Right lobe of liver (tissue), 6 donors: ENCODE data around the gene PSEN1. TPM values are rescaled to one million over a fixed set of nuclear protein-coding genes. Genes with fewer than 3 reads are reported as not detected.

Experiments
- ATAC-seq, 4 donors: fragments of 200-7000 bp; cut with Tn5 transposase; one replicate each; pipeline ENCODE4 v1.9.1; 2020; ENCODE audit warnings: mild to moderate bottlenecking in 4 of 4, moderate library complexity in 4 of 4
- DNase-seq, 3 donors: peaks; one replicate each; pipeline ENCODE4 v3.0.0-alpha.2; 2020
- H3K27ac ChIP-seq, 3 donors: fragments of 200-600 bp; one replicate each; pipeline ENCODE4 v1.8.0; 2022
- H3K27me3 ChIP-seq, 2 donors: fragments of 200-600 bp; one replicate each; pipeline ENCODE4 v1.8.0; 2022
- H3K36me3 ChIP-seq, 4 donors: fragments of 200-600 bp; sonication (generic) in 1 of 4; one replicate each; pipeline versions ENCODE4 v1.5.1 to v1.8.0; 2017 to 2022; ENCODE audit warnings: control low read depth in 1 of 4
- H3K4me1 ChIP-seq, 4 donors: fragments of 200-600 bp; sonication (generic) in 1 of 4; one replicate each; pipeline versions ENCODE4 v1.5.1 to v1.8.0; 2017 to 2022; ENCODE audit warnings: control low read depth in 1 of 4
- H3K4me3 ChIP-seq, 3 donors: fragments of 200-600 bp; one replicate each; pipeline ENCODE4 v1.8.0; 2022
- H3K9me3 ChIP-seq, 4 donors: fragments of 200-600 bp; sonication (generic) in 1 of 4; one replicate each; pipeline versions ENCODE4 v1.5.1 to v1.8.0; 2017 to 2022; ENCODE audit warnings: control low read depth in 1 of 4
- CTCF ChIP-seq, 4 donors: fragments of 200-600 bp in 3 of 4; fragments of 450-650 bp in 1 of 4; IDR thresholded peaks; one replicate each; pipeline versions ENCODE4 v1.5.1 to v1.8.0; 2016 to 2022; ENCODE audit warnings: antibody characterized with exemption in 4 of 4, mild to moderate bottlenecking in 2 of 4
- POLR2A ChIP-seq: fragments of 450-650 bp; IDR thresholded peaks from one replicate; pipeline ENCODE4 v1.6.1; 2017; ENCODE audit warnings: antibody characterized with exemption, mild to moderate bottlenecking
- WGBS: methylation state at CpG from one replicate; pipeline ENCODE4 v1.1.6; 2018; ENCODE audit warnings: low coverage, low lambda C conversion rate; ENCODE audit not compliant: insufficient coverage; ENCODE audit errors: missing lambda C conversion rate; 5-methylcytosine and 5-hydroxymethylcytosine counted together
- intact Hi-C, 2 donors: fragments of 100-400 bp; cut with DNase I; formaldehyde crosslinking; loops; one replicate each; pipeline versions ENCODE4 v1.11.2 to v1.14.1; 2022
- total RNA-seq, 6 experiments: library from RNA; depleted of rRNA in 2 of 6; stranded (reverse); fragments of >200 nt in 2 of 6; fragmentation: NEBNext Ultra II Directional in 3 of 6; extraction: Animal tissue kit (Norgen Biotek cat#: 25700) in 3 of 6; gene quantifications; one replicate each; pipeline versions ENCODE4 v1.1.0 to v1.2.4, GENCODE V29; 2016 to 2023
- donor health status: DM: no; HTN: yes; CAD: no.
- donor health status: DM: no; HTN: no; CAD: no.
- donor health status: DM: no; HTN: no; CAD: no.
- donor health status: DM: no; HTN: yes; CAD: no.
- donor health status: DM: no; HTN: yes; CAD: no.

Gene PSEN1
- total RNA-seq, 6 experiments from 2014 or later = 22.5 to 28.2 (median 25.0) TPM

DNA sequence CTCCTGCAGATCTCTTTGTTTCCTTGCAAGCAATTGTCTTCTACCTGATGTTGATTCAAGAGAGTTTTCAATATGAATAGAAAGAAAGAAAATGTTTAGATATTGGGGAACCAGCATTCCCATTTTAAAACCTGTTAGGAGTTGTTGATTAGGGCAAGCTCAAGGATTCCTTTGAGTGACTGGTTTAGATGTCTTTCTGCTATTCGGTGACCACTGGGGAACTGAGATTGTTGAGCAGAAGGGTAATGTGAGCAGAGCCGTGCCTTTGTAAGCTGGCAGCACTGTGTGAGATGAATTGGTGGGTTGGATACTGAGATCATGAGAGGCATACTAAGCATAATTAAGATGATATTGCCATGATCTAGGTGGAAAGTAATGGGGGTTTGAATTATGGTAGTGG is 61.9 kb downstream of the PSEN1 start:
- no peak for DNase-seq
- Histone ChIP-seq H3K4me1 (no peaks in the 10 kb centered on the region), H3K4me3 (no peak overlapping the region), H3K9me3 (no peaks in the 10 kb centered on the region), H3K36me3 (peaks cover 0 to 39% (median 10%) of the 10 kb centered on the region in 4 donors), H3K27me3 (no peaks in the 10 kb centered on the region), H3K27ac (no peak overlapping the region)
- WGBS = 97% methylated on average over 2 of the region's 2 CpGs
- no peak for ATAC-seq
- TF ChIP-seq CTCF (IDR thresholded peaks at IDR 0.05) (no peak), POLR2A (no peak)
- intact Hi-C loops = no loop called here

DNA sequence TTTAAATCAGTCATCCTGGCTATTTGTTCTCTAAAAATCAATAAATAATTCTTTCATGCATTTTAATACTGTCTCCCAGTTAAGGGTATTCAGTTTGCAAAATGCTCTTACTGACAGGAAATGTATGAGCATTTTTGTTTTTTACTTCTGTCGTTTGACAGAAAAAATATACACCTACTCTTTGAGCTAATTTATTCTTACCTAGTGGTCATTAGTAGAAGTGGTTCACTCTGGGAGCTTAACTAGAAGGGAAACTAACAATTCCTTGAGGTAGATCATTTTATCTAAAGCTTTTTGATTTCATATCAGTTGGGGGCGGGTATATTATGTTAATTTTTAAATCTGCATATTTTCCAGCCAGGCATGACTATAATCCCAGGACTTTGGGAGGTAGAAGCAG is 67.2 kb downstream of the PSEN1 start:
- Histone ChIP-seq H3K27ac (no peak overlapping the region), H3K9me3 (no peaks in the 10 kb centered on the region), H3K36me3 (peaks cover 0 to 40% (median 6%) of the 10 kb centered on the region in 4 donors), H3K27me3 (no peaks in the 10 kb centered on the region), H3K4me3 (no peak overlapping the region), H3K4me1 (no peaks in the 10 kb centered on the region)
- 93% methylated on average over 2 of the region's 2 CpGs for WGBS
- ATAC-seq = no peak
- no peak for TF ChIP-seq CTCF (IDR thresholded peaks at IDR 0.05)
- no peak for TF ChIP-seq POLR2A
- intact Hi-C loops = no loop called here
- no peak for DNase-seq

- Histone ChIP-seq H3K4me1 (no peaks in the 10 kb centered on the region), H3K27ac (no peak overlapping the region), H3K4me3 (no peak overlapping the region), H3K9me3 (no peaks in the 10 kb centered on the region), H3K27me3 (no peaks in the 10 kb centered on the region), H3K36me3 (peaks cover 0 to 39% (median 14%) of the 10 kb centered on the region in 4 donors)
- ATAC-seq (no peak), DNase-seq (no peak)
- WGBS = 78% methylated on average over 2 of the region's 2 CpGs
- intact Hi-C loops = no loop called here
- TF ChIP-seq POLR2A = no peak
- no peak for TF ChIP-seq CTCF (IDR thresholded peaks at IDR 0.05)
Observed at GRCh38 chr14:73207615-73208014, 71.3 kb downstream of the PSEN1 start.

- TF ChIP-seq CTCF (IDR thresholded peaks at IDR 0.05) = no peak
- TF ChIP-seq POLR2A = no peak
- Histone ChIP-seq H3K9me3 (no peaks in the 10 kb centered on the region), H3K4me3 (no peak overlapping the region), H3K27ac (no peak overlapping the region), H3K36me3 (peaks cover 0 to 46% (median 15%) of the 10 kb centered on the region in 4 donors), H3K4me1 (no peaks in the 10 kb centered on the region), H3K27me3 (no peaks in the 10 kb centered on the region)
- ATAC-seq (no peak), DNase-seq (no peak)
- intact Hi-C loops = no loop called here
- no CpG with 5 or more reads among the region's 3 CpGs for WGBS
Observed at GRCh38 chr14:73208390-73208789, 72.1 kb downstream of the PSEN1 start.

- ATAC-seq (peak in 1 of 4 donors; percentile 25), DNase-seq (no peak)
- H3K36me3 ChIP-seq = peaks cover 0 to 43% (median 16%) of the 10 kb centered on the region in 4 donors
- intact Hi-C loops = no loop called here
- H3K9me3 ChIP-seq = no peaks in the 10 kb centered on the region
- no CpG with 5 or more reads among the region's 8 CpGs for WGBS
- no peak overlapping the region for H3K27ac ChIP-seq
- no peaks in the 10 kb centered on the region for H3K4me1 ChIP-seq
- no peak for TF ChIP-seq CTCF (IDR thresholded peaks at IDR 0.05)
- TF ChIP-seq POLR2A = no peak
- no peak overlapping the region for H3K4me3 ChIP-seq
- H3K27me3 ChIP-seq = no peaks in the 10 kb centered on the region
Observed at GRCh38 chr14:73208846-73209245, 72.5 kb downstream of the PSEN1 start.
